Measurements from ENCODE around the gene CCDC141.

Gene CCDC141

GRCh38 chr2:178863856-178864620 is 185.9 kb downstream of the CCDC141 start:
- no peak for DNase-seq

GRCh38 chr2:178863130-178863855 is 186.6 kb downstream of the CCDC141 start:
- DNase-seq, result no peak

- DNase-seq, result no peak
These were observed 189.4 kb downstream of the CCDC141 start for GRCh38 chr2:178860551-178860950.

- DNase-seq, result no peak
These were observed 190.2 kb downstream of the CCDC141 start for GRCh38 chr2:178859730-178860129.

GRCh38 chr2:178858896-178859625 is 190.9 kb downstream of the CCDC141 start:
- no peak for DNase-seq

GRCh38 chr2:178855151-178855550 is 194.8 kb downstream of the CCDC141 start:
- no peak for DNase-seq

GRCh38 chr2:178848335-178848734 is 201.6 kb downstream of the CCDC141 start:
- DNase-seq, result no peak

- DNase-seq, result no peak
These were observed 203.5 kb downstream of the CCDC141 start for GRCh38 chr2:178846458-178846802.

- DNase-seq, result no peak
These were observed 204.1 kb downstream of the CCDC141 start for GRCh38 chr2:178845566-178846457.

- DNase-seq, result no peak
These were observed 205.2 kb downstream of the CCDC141 start for GRCh38 chr2:178844701-178845100.

GRCh38 chr2:178844269-178844668 is 205.7 kb downstream of the CCDC141 start:
- no peak for DNase-seq

- no peak for DNase-seq
These were observed 206.2 kb downstream of the CCDC141 start for GRCh38 chr2:178843697-178844096.

GRCh38 chr2:178836807-178837206 is 213.1 kb downstream of the CCDC141 start:
- no peak for DNase-seq

GRCh38 chr2:178834086-178834485 is 215.9 kb downstream of the CCDC141 start:
- no peak for DNase-seq

GRCh38 chr2:178833382-178833781 is 216.6 kb downstream of the CCDC141 start:
- no peak for DNase-seq

GRCh38 chr2:178830451-178830850 is 219.5 kb downstream of the CCDC141 start:
- DNase-seq, result no peak

GRCh38 chr2:178829981-178830380 is 220.0 kb downstream of the CCDC141 start:
- DNase-seq, result no peak

- DNase-seq, result peak; percentile 29
These were observed 220.5 kb downstream of the CCDC141 start for GRCh38 chr2:178829299-178829960.

GRCh38 chr2:178828486-178828881 is 221.5 kb downstream of the CCDC141 start:
- DNase-seq, result no peak

GRCh38 chr2:178827739-178828485 is 222.0 kb downstream of the CCDC141 start:
- DNase-seq, result no peak

GRCh38 chr2:178827111-178827510 is 222.8 kb downstream of the CCDC141 start:
- no peak for DNase-seq

All from DMS79 treated with DMSO at 0.1 percent for 48 hours (cell line).